Activated CD8-positive, alpha-beta memory T cell treated with anti-CD3 and anti-CD28 coated beads for 1 hour (primary cell): ENCODE data around the gene LCN12.

Experiments used
- DNase-seq, 2 donors: peaks; one replicate each; pipeline ENCODE4 v3.0.0-alpha.2; 2020; ENCODE audit warnings: low read depth in 1 of 2; ENCODE audit errors: extremely low read depth in 1 of 2

Gene LCN12

DNA sequence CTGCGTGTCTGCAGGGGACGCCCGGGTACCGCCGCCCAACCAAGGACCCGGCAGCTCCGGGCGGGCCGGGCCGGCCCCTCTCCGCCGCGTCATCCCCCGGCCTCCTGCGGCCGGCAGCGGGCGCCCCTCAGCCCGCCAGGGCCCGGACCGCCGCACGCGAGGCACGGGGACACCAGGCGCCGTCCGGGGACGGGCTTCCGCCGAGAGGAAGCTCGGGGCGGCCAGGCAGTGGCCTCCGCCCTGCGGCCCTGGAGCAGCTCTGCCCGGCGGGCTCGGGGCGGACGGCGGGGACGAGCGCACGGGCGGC is 7.9 kb upstream of the LCN12 start:
- no peak for DNase-seq

DNA sequence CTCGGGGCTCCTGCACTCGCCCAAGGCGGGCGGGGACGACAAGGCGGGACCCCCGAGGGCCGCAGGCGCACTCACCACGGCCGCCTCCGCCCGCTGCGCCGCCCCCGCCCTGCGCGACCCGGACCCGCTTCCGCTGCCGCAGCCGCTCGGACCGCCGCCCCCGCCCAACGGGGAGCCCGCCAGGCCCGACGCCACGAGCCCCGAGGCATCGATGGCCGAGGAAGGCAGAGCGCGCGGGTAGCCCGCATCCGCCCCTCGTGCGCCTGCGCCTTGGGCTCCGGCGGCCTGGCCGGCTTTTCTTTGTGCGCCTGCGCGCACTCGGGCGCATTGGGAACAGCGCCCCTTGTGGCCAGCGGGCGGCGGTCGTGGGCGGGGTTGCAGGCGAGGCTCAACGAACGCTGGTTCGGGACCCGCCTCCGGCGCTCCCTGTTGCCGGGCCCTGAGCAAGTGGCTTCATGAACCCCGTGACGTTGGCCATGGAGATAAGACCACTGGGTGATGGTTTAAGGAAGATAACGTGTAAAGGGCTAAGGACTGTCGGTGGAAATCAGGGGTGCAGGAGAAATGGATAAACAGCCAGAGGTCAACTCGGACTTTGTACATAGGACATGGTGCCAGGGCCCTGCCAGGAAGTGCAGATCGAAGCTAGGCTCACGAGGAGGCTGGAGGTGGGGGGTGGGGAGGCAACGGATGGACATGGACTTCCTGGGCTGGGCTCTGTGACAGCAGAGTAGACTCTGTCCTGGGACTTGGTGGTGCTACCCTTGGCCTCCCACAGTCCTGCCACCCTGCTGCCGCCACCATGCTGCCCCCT is 7.3 kb upstream of the LCN12 start, which contains the start of the genes C8G and FBXW5:
Gene C8G, plus strand, starts transcription at position 725 of the 814 bp plus-strand sequence. Its CDS starts 78 bp downstream, at position 803.
Gene FBXW5, minus strand, starts transcription at position 220 of the 814 bp plus-strand sequence. CDS start 655 bp downstream, outside the sequence.
- peak; percentile 75 to 90 for DNase-seq

DNA sequence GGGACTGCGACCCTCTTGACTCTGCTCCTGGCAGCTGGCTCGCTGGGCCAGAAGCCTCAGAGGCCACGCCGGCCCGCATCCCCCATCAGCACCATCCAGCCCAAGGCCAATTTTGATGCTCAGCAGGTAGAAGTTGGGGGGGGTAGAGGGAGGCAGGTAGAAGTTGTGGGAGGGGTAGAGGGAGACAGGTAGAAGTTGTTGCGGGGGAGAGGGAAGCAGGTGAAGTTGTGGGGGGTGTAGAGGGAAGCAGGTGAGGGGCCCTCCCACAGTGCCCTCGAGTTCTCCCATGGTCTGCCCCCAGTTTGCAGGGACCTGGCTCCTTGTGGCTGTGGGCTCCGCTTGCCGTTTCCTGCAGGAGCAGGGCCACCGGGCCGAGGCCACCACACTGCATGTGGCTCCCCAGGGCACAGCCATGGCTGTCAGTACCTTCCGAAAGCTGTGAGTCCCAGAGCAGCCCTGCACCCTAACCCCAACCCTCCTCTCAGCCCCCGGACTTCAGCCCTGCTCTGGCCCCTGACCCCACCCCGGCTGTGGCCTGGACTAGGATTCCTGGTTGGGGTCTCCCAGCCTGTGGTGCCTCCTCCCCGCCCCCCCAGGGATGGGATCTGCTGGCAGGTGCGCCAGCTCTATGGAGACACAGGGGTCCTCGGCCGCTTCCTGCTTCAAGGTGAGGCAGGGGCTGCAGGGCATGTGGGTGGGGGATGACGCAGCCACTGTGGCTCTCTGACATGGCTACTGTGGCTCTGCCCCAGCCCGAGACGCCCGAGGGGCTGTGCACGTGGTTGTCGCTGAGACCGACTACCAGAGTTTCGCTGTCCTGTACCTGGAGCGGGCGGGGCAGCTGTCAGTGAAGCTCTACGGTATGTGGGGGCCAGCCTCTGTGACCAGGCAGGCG is 6.5 kb upstream of the LCN12 start:
- no peak for DNase-seq

DNA sequence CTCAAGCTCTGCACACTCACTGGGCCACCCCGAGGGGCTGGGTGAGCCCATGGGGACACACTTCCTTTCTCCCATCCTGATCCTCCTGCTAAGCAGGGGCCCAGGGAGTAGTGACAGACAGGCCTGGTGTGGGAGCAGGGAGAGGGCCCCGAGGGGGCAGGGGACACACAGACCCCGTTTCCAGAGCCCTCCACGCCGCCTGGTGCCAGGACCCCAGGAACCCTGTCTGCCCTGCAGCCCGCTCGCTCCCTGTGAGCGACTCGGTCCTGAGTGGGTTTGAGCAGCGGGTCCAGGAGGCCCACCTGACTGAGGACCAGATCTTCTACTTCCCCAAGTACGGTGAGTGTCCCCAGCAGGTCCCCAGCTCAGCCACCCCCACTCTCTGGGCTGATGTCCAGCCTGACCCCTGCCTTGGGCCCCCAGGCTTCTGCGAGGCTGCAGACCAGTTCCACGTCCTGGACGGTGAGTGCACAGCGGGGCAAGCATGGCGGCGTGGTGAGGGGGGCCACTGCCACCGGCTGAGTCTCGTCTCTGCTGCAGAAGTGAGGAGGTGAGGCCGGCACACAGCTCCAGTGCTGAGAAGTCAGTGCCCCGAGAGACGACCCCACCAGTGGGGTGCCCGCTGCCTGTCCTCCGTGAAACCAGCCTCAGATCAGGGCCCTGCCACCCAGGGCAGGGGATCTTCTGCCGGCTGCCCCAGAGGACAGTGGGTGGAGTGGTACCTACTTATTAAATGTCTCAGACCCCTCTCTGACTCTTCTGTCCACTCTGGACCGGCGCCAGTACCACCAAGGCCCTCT is 5.6 kb upstream of the LCN12 start:
- DNase-seq, result no peak

DNA sequence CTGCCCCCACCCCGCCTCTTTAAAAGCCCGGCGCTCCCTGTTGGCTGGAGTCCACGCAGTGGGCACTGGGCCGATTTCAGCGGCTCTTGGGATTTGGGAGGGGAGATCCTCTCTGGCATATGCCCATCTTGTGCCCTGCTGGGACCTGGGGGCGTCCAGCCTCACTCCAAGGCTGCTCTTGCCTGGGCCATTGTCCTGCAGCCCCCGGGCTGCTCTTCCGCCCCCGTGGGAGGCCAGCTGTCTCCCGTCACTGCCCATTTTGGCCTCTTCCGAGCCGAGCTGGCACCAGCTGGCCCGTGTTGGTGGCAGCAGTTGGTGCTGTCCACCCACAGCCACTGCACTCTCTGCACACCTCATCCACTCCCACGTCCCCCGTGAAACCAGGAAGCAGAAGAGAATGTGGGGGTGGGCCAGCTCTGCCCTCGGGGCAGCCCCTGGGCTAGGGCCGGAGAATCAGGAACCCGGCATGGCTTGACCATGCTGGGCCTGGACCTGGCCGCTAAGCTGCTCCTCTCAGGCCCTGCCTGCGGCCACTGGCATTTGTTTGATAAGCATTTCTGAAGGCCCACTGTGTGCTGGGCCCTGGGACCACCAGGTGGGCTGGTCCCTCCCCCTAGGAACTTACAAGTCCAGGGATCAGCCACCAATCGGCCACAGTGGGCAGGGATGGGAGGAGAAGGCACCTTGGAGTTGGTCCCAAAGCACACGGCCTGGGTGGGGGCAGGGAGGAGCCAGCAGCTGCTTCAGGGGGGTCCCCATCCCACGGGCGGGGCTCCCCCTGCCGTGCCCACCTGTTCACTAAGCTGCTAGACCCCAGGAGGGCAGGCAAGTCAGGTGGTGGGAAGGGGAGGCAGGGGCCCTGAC is 4.8 kb upstream of the LCN12 start:
- DNase-seq, result no peak

DNA sequence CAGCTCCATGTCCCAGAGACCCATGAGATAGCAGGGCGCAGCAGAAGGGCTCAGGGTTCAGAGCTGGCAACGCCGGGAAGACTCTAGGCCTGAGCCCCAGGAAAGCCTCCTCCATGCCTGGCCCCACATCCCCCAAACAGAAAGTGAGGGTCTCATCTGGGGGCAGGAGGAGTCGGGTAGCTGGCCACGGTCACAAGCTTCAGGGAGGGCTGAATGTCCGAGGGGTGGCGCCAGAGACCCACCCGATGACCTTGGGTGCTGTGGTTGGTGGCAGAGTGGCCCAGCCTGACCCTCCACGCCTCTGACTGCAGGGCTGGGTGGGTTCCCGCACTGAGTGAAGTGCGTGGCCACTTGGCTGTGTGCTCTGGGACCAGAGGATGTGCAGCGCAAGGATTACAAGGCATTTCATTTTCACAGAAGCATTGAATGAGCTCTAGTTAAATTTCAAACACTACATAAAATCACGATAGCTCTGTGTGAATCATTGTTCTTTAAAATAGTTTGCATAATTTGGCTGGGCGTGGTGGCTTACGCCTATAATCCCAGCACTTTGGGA is 4.0 kb upstream of the LCN12 start:
- no peak for DNase-seq

DNA sequence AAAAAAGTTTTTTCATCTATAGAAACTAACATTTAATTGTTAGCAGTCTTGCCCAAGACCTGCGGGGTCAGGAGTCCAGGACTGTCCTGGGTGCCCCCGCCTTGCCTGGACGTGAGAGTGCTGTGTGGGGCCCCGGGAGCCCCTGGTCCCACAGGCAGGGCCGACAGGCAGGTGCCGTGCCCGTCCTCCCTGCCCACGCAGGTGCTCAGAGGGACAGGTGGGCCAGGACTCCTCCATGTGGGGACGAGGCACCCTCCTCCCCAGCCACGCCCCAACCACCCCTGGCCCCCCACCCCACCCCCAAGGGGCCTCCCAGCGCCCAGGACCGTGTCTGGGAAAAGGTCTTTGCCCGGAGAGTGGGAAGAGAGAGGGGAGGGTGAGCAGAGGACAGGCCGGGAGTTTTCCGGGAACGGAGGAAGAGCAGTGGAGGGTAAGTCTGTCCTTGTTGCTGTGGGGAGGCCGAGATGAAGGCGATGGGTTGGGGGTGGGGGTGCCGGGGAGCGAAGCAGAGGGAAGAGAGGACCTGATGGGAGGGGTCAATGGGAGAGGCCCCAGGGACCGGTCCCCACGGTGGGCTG is 2.7 kb upstream of the LCN12 start:
- no peak for DNase-seq

DNA sequence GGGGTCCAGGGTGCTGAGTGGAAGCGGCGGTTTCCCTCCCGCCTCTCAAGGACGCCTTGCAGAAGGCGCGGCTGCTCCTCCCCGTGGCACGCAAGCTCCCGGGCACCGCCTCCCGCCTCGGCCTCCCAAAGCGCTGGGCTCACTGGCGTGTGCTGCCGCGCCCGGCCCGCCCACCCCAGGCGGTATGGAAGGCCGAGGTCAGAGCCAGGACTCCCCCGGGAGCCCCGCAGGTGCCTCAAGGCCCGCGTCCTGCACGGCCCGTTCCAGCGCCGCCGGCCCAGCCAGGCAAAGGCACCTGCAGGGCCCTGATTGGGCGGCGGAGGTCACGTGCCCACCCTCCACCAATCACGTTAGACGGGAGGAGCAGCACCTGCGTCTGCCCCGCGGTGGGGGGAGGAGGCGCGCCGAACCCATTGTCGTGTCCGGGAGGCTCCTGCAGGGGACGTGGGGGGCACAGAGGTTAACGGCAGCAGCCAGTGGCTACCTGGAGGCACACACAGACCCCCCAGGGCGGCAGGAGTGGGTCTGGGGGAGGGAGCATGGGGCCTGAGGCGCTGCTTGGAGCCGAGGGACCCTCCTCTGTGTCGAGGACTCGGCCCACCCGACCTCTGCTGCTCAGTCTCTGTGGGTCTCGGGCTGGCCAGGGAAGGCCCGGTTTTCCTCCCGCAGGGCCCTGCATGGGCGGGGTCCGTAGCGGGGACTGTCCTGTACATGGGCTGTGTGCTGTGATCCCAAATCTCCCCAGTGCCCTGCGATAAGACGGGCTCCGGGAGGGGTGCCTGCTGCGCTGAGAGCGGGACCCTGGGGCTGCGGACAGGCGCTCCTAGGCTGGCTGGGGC is 2.0 kb upstream of the LCN12 start:
- DNase-seq, result peak; percentile 95

DNA sequence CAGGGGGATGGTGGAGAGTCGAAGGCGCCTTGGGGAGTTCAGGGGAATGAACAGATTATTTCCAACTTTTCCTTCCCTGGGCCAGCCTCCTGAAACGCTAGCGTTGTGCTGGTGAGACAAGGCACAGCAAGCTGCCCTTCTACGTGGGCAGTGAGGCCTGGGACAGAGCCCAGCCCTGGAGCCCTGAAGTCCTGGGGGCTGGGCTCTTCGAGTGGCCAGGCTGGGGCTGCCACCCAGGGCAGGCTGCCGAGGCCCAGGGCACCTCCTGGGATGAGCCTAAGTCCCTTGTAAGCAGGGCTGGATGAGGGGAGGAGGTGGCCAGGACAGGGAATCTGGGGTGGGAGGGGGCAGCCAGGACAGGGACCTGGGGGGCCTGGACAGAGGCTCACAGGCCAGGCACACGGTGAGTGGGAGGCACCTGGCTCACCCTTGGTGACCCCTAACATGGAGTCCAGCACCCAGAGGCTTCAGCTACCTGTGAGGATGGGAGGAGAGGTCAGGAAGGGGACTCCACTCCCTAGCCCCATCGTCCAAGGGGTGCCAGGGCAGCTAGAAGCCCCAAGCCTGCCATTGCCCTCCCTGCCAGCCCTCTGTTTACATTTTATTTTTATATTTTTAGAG is 1.3 kb upstream of the LCN12 start:
- DNase-seq, result no peak

DNA sequence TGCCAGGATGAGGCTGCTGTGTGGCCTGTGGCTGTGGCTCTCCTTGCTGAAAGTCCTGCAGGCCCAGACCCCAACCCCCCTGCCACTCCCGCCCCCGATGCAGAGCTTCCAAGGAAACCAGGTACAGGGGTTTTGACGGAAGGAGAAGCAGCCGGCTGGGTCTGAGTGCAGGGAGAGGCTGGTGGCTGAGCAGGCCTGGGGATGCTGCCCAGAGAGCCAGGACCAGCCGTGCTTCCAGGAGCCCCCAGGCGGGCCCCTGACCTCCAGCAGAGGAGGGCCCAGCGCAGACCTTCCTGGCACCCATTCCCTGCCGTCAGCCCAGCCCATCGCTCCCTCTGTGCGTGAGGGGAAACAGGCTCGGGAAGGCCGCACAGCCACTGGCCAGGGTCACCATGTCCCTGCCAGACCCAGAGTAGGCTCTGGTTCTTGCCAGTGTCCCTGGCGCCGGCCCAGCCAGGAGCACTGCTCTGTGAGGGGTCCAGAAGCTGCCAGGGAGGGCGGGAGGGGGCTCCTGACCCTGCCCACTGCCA is 313 bp downstream of the LCN12 start:
- no peak for DNase-seq

DNA sequence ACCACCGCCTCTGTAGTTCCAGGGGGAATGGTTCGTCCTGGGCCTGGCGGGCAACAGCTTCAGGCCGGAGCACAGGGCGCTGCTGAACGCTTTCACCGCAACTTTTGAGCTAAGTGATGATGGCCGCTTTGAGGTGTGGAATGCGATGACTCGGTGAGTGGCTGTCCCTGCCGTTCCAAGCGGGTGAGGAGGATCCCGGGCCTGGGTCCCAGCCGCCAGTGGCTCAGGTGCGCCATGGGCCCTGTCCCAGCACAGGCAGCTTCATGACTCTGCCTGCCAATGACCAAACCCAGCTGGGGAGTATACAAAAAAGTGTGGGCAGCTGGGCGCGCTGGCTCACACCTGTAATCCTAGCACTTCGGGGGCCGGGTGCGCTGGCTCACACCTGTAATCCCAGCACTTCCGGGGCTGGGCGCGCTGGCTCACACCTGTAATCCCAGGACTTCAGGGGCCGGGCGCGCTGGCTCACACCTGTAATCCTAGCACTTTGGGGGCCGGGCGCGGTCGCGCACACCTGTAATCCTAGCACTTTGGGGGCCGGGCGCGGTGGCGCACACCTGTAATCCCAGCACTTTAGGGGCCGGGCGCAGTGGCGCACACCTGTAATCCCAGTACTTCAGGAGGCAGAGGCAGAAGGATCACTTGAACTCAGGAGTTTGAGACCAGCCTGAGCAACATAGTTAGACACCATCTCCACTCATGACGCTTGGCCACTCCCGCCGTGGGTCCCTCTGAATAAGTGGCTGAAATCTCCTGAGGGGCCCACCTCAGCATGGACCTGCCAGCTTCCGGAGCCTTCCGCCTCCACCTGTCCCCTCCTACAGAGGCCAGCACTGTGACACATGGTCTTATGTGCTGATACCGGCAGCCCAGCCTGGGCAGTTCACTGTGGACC is 1.1 kb downstream of the LCN12 start:
- no peak for DNase-seq

DNA sequence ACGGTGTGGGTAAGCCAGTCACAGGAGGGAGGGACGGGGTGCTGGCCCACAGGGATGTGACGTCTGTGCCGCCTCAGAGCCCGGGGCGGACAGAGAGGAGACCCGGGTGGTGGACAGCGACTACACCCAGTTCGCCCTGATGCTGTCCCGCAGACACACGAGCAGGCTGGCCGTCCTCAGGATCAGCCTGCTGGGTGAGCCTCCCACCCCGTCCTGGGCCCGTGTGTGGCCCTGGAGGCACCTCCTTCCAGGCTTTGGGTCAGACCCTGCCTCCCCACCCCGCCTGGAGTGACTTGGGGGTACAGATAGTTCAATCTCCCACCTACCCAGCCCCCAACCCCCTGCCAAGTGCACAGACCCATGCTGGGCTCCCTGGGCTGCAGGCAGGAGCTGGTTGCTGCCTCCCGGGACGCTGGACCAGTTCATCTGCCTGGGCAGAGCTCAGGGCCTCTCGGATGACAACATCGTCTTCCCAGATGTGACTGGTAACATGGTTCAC is 1.7 kb downstream of the LCN12 start:
- no peak for DNase-seq

DNA sequence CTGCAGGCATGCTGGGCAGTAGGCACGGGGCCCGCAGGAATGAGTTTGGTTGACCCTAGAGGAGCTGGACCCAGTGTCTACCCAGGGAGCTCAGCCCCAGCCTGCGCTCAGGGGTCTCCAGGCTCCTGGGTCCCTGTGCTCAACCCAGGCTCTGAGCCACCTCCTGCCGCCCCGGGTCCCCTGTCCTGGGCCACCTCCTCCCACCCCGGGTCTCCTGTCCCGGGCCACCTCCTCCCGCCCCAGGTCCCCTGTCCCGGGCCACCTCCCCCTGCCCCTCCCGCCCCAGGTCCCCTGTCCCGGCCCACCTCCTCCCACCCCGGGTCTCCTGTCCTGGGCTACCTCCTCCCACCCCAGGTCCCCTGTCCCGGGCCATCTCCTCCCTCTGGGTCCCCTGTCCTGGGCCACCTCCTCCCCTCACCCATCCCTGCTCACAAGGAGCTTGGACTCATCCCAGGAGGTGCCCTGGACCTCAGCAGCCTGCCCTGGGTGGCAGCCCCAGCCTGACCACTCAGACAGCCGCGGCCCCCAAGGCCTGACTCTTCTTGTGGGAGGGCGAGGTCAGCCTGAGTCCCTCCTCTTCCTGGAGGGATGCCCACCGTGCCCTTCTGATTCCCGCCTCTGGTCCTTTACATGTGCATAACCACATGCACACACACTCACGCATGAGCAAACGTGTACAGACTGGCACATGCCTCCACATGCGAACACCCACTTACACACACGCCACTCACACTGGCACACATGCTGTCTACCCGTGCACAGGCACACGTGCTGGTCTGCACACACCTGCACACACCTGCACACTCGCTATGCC is 2.4 kb downstream of the LCN12 start:
- DNase-seq, result no peak

DNA sequence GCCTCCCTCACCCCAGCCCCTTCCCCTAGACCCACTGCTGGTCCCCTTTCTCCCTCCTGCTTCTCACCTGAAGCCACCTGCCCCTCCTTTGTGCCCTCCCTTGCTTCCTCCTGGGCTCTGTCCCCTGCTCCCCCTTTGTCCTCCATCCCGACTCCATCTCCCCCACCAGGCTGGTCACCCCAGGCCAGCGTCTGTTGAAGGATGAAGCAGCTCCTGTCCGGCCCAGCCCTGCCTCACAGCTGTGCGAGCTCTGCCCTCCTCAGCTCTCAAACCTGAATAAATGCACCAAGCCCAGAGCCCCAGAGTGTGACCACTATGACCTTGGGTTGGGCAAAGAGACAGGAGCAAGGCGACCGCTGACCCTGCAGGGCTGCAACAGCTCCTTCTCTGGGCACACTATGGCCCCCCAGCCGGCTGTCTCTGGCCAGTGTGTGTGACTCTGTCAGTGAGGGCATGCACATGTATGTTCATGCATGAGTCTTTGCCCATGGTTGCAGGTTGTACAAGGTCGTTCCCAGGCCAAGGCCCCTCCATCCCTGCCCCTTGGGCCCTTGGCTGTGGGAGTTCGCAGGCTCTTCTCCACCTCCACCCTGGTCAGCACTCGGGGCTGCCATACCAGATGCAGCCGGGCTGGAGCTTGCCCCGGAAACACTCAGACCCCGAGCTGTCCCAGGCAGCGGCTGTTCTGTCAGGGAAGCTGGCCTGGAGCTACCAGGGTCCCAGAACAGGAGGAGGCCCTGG is 3.3 kb downstream of the LCN12 start:
- DNase-seq, result no peak

DNA sequence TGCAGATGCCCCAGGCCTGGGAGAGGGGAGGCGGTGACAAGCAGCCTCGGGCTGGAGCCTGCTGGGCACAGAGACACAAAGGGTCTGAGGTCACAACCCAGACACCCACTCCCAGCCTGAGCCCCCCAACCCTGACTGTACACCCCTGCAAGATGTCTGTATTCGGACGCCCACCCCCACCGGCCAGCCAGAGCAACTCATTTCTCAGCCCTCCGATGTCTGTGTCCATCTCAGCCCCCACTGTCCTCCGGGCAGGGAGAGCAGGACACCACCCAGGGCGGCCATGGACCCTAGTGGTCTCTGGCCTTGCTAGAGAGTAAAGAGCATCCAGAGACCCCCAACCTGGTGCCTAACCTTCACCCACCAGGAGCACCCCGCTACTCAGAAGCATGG is 3.9 kb downstream of the LCN12 start:
- DNase-seq, result no peak
